WERI-Rb-1 (cell line): ENCODE measurements around the gene PHC2.

Source experiments
- DNase-seq: peaks from one replicate; pipeline ENCODE4 v3.0.0-alpha.2; 2020
- H3K27ac ChIP-seq: fragments of 250-450 bp; sonication (Bioruptor Pico); 2 replicates; pipeline ENCODE4 v1.5.1; 2020; ENCODE audit warnings: mild to moderate bottlenecking, moderate library complexity
- H3K27me3 ChIP-seq: fragments of 250-450 bp; sonication (Bioruptor Pico); 2 replicates; pipeline ENCODE4 v1.5.1; 2021; ENCODE audit warnings: mild to moderate bottlenecking, low read depth, moderate library complexity; ENCODE audit not compliant: insufficient read depth, severe bottlenecking
- H3K36me3 ChIP-seq: fragments of 250-450 bp; sonication (Bioruptor Pico); 2 replicates; pipeline ENCODE4 v1.5.1; 2020; ENCODE audit warnings: mild to moderate bottlenecking, moderate library complexity
- H3K4me3 ChIP-seq: 2 replicates; pipeline ENCODE4 v1.5.1; 2011; ENCODE audit warnings: low read depth, mild to moderate bottlenecking, control low read depth, low read length
- H3K9me3 ChIP-seq: fragments of 250-450 bp; sonication (Bioruptor Pico); 2 replicates; pipeline ENCODE4 v1.5.1; 2021; ENCODE audit warnings: mild to moderate bottlenecking, moderate library complexity; ENCODE audit not compliant: severe bottlenecking
- TF ChIP-seq, protein P1 (sequence below): IDR thresholded peaks from 2 replicates; pipeline ENCODE4 v1.5.1; 2011; ENCODE audit warnings: low read depth, mild to moderate bottlenecking, control low read depth, inconsistent platforms, low read length

The PHC2 gene

DNA sequence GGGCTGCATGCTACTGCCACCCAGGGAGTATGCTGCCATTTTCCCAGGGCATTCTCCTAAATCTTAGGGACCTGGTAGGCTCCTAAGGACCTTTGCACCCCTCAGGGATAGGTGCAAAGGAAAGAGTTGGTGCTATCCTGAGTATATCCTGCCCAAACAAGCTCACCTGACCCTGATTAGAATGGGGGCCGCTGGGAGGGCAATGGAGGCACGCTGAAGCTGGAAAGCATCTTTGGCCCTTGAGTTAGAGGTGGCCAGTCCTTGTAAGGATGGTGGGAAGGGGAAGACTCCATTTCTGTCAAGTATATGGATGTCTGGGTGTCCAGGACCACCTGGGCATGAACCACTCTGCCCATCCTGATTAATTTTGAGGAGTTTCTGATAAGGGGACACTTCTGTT is 61.1 kb downstream of the PHC2 start:
- Histone ChIP-seq H3K27ac (no peak overlapping the region), H3K9me3 (no peaks in the 10 kb centered on the region), H3K4me3 (no peak overlapping the region), H3K36me3 (peaks cover 5% of the 10 kb centered on the region), H3K27me3 (no peaks in the 10 kb centered on the region)
- no peak for DNase-seq
- TF ChIP-seq, protein P1, sequence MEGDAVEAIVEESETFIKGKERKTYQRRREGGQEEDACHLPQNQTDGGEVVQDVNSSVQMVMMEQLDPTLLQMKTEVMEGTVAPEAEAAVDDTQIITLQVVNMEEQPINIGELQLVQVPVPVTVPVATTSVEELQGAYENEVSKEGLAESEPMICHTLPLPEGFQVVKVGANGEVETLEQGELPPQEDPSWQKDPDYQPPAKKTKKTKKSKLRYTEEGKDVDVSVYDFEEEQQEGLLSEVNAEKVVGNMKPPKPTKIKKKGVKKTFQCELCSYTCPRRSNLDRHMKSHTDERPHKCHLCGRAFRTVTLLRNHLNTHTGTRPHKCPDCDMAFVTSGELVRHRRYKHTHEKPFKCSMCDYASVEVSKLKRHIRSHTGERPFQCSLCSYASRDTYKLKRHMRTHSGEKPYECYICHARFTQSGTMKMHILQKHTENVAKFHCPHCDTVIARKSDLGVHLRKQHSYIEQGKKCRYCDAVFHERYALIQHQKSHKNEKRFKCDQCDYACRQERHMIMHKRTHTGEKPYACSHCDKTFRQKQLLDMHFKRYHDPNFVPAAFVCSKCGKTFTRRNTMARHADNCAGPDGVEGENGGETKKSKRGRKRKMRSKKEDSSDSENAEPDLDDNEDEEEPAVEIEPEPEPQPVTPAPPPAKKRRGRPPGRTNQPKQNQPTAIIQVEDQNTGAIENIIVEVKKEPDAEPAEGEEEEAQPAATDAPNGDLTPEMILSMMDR, result no peak

DNA sequence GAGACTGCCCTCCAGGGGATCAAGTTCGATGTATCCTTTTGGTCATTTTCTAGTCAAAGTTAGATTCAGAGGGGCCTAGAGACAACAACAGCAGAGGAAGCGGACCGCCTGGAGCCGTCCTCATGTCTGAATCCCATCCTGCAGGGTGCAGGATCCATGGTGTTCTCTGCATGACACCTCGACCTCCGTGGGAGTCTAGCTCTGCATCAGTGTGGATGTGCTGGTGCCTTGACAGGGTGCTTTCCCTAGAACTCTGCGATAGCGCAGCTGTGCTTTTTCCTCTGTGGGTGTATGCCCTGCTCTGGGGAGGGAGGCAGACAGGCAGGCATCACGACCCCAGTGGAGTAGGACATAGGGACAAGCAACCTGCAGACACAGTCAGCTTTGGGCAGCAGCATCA is 61.8 kb downstream of the PHC2 start:
- H3K9me3 ChIP-seq, result no peaks in the 10 kb centered on the region
- DNase-seq, result no peak
- TF ChIP-seq, protein P1, result no peak
- no peaks in the 10 kb centered on the region for H3K27me3 ChIP-seq
- H3K4me3 ChIP-seq, result no peak overlapping the region
- no peak overlapping the region for H3K27ac ChIP-seq
- peaks cover 5% of the 10 kb centered on the region for H3K36me3 ChIP-seq

DNA sequence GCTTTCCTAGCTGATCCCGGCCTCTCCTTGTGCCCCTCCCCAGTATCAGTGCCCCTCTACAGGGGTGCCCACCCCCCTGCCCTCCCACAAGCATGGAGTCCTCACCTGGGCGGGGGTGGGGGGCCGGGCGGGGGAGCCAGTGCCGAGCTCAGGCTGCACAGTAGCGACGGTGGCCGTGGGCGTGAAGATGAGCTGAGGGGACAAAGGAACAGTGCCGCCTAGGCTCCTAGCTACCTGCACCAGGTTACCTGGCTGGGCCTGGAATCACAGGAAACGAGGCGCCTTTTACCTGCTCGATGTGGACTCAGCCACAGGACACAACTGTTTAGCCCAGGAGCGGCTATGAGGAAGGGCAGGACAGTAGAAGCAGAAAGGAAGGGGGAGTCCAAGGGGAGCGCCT is 62.5 kb downstream of the PHC2 start:
- TF ChIP-seq, protein P1, result no peak
- no peak overlapping the region for H3K27ac ChIP-seq

DNA sequence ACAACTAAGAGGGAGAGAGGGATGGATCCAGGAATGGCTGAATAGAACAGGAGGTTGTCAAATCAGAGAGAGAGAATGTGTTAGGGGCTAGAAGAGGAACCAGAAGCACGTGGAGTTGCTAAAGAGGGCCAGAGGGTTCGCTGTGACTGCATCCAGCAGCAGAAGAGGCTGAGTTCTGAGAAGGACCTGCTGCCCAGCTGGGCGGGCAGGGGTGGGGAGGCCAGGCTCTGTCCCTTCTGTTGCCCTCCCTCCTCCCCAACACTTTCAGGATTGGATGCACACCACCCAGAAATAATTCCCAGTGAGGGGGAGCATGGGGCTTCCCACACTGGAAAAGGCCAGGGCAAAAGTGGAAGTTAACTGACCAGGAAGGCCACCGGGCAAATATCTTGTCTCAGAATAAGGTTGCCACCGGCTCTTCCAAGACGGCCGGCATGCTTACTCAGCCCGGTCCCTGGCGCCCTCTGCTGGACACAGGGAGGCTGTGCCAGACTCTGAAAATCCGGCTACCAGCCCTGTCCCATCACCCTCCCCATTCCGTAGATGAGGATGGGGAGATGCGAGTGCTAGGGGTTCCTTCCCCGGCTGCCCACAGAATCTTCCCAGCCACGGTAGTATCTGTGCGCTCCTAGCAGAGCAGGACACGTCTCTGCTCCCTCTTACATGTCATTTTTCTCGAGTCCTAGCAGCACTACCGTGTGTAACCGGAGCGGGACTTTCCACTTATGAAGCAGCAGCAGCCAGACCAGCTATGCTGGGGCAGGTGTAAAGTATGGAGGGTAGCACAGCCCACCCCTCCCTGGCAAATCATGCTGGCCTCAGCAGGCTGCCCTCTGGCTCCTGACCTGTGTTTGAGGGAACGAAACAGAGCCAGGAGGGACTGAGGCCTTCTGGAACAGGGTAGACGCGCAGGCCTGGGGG is 63.1 kb downstream of the PHC2 start:
- TF ChIP-seq, protein P1, result peak; percentile 94
- Histone ChIP-seq H3K27ac (peak overlapping the region; percentile 32; the same call in 1 of the 2 replicates), H3K4me3 (no peak overlapping the region), H3K27me3 (no peaks in the 10 kb centered on the region), H3K9me3 (no peaks in the 10 kb centered on the region), H3K36me3 (peaks cover 5% of the 10 kb centered on the region)
- peak; percentile 87 for DNase-seq

More for the DNA sequence above, 62.5 kb downstream of the PHC2 start:
- Histone ChIP-seq H3K4me3 (no peak overlapping the region), H3K9me3 (no peaks in the 10 kb centered on the region), H3K36me3 (peaks cover 5% of the 10 kb centered on the region), H3K27me3 (no peaks in the 10 kb centered on the region)
- no peak for DNase-seq

DNA sequence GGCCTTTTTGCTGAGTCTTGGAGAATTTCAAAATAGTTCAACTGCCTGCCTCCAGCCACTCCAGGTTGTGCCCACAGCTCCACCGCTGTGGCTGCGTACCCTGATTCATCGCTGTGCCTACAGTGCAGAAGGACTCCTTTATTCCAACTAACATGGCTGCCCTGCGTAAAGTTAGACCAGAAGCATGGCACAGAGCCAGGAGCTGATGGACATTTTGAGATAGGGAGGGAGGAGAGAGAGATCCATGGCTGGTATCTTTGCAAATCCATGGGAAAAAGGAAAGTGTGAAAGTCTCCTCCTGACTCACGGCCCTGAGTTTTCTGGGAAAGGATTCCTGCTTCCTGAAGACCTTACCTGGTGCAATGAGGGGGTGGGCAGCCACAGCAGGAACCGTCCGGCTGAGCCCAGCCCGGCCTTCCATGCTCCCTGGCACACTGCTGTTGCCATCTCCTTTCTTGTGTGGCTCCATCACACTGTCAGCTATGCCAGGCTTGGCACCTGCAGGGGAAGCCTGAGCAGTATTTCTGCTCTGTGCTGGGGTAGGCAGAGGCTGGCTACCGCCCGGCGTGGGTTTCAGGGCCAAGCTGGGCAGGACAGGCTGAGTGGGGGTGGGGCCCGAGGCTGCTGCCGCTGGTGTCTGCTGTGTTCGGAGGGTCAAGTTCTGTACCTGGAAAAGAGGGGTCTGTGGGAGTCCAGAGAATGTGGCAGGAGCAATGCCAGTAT is 64.0 kb downstream of the PHC2 start:
- H3K36me3 ChIP-seq, result peaks cover 5% of the 10 kb centered on the region
- no peak for DNase-seq
- no peaks in the 10 kb centered on the region for H3K9me3 ChIP-seq
- TF ChIP-seq, protein P1, result no peak
- no peaks in the 10 kb centered on the region for H3K27me3 ChIP-seq
- H3K4me3 ChIP-seq, result no peak overlapping the region
- peak overlapping the region; percentile 32; the same call in 1 of the 2 replicates for H3K27ac ChIP-seq
